ENCODE results near the gene SRL.

DNA sequence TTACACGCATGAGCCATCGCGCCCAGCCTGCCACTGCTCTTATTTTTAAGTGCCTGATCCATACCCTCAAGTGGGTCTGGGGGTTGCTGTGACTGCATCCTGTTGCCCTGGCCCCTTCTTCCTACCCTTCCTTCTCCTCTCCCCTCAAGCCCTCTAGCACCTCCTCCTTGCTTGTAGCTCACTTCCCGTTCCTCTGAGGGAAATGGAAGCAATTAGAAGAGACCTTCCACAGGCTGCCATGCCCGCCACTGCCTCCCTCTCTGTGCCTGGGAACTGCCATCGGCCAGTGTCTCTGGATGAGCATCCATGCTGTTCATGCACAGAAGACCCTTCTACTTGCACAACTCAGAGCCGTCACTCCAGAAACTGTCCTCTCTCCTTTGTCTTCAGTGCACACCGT, 41.6 kb upstream of the SRL start:
- TF ChIP-seq CTCF (IDR thresholded peaks at IDR 0.05) (no peak), POLR2AphosphoS5 (IDR thresholded peaks at IDR 0.05; ENCODE audit: low read depth, low read length) (no peak), ZBTB33 (IDR thresholded peaks at IDR 0.05; ENCODE audit: borderline replicate concordance, low read depth) (no peak), GATA2 (CRISPR knock-in tag; IDR thresholded peaks at IDR 0.05) (no peak)
- TF ChIP-seq, protein P1, sequence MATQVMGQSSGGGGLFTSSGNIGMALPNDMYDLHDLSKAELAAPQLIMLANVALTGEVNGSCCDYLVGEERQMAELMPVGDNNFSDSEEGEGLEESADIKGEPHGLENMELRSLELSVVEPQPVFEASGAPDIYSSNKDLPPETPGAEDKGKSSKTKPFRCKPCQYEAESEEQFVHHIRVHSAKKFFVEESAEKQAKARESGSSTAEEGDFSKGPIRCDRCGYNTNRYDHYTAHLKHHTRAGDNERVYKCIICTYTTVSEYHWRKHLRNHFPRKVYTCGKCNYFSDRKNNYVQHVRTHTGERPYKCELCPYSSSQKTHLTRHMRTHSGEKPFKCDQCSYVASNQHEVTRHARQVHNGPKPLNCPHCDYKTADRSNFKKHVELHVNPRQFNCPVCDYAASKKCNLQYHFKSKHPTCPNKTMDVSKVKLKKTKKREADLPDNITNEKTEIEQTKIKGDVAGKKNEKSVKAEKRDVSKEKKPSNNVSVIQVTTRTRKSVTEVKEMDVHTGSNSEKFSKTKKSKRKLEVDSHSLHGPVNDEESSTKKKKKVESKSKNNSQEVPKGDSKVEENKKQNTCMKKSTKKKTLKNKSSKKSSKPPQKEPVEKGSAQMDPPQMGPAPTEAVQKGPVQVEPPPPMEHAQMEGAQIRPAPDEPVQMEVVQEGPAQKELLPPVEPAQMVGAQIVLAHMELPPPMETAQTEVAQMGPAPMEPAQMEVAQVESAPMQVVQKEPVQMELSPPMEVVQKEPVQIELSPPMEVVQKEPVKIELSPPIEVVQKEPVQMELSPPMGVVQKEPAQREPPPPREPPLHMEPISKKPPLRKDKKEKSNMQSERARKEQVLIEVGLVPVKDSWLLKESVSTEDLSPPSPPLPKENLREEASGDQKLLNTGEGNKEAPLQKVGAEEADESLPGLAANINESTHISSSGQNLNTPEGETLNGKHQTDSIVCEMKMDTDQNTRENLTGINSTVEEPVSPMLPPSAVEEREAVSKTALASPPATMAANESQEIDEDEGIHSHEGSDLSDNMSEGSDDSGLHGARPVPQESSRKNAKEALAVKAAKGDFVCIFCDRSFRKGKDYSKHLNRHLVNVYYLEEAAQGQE (IDR thresholded peaks at IDR 0.05; ENCODE audit: low read depth, low read length): no peak
